Activated CD8-positive, alpha-beta memory T cell treated with anti-CD3 and anti-CD28 coated beads, Interleukin-2, amount 50 U/mL, for 48 hours (primary cell): ENCODE results near the gene WAC.
A peak's percentile ranks its signal among the peaks of the same experiment; 100 is the strongest.
"Not testable (repeated sequence)": the region's sequence is repeated elsewhere in the genome, so short reads cannot be mapped to it uniquely, and the experiment has no call there.

Experiments used
- DNase-seq: peaks from one replicate; pipeline ENCODE4 v3.0.0-alpha.2; 2020

The WAC gene, protein sequence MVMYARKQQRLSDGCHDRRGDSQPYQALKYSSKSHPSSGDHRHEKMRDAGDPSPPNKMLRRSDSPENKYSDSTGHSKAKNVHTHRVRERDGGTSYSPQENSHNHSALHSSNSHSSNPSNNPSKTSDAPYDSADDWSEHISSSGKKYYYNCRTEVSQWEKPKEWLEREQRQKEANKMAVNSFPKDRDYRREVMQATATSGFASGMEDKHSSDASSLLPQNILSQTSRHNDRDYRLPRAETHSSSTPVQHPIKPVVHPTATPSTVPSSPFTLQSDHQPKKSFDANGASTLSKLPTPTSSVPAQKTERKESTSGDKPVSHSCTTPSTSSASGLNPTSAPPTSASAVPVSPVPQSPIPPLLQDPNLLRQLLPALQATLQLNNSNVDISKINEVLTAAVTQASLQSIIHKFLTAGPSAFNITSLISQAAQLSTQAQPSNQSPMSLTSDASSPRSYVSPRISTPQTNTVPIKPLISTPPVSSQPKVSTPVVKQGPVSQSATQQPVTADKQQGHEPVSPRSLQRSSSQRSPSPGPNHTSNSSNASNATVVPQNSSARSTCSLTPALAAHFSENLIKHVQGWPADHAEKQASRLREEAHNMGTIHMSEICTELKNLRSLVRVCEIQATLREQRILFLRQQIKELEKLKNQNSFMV

DNA sequence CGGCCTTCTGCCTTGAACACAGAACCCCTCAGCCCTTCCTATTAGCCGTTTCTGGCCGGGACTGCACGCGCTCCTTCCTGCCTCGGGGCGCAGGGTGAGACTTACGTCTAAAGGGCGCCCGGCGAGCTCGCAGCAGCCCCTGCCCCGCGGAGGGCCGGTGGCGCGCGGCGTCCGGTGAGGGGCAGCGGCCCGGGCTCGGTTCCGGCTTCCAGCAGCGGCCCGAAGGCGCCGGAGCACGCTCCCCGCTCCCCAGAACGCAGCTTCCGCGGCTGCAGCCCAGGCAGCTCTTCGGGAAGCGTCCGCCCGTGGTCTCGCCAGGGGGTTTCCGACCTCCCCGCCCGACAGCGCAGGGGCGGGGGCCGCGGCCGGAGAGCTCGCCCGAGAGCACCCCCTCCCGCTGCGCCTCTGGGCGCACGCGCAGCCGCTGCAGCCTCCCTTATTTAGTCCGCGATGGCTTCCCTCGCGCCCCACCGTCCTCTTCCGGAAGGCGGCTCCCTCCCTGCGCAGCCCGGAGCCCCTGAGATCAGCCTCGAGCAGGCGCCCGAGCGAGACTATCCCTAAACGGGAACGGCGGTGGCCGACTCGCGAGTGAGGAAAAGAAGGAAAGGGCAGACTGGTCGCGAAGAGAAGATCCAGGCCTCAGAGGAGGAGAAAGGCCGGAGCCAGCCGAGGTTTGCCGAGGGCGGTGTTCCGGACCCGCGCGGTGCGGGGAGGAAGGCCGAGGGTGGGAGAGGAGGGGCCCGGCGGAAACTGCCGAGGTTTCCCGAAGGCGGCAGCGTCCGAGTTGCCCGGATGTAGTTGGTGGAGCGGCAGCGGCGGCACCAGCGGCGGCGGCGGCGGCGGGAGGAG is at the start of gene WAC:
TSS of gene WAC (plus strand) at position 782 of the 849 bp plus-strand sequence. CDS start 462 bp downstream, outside the sequence.
- DNase-seq, result peak; percentile 98

DNA sequence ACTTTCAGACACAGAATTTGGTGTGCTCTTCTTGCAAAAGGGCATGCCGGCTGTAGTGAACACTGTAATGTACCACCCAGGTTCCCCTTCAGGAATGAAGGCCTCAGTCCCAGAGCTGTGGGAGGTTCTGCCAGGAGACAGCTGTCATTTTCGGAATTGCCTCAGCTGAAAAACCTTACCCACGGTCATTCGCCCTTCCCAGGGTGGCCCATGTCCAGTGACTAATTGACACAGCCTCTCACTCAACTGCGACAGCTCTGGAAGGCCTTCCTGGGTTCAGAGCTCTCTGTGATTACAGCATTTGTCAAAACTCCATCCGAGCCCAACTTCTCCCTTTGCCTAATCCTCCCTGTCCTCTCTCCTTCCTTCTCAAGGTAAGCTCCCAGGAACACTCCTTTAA is 43.7 kb upstream of the WAC start:
- no peak for DNase-seq

DNA sequence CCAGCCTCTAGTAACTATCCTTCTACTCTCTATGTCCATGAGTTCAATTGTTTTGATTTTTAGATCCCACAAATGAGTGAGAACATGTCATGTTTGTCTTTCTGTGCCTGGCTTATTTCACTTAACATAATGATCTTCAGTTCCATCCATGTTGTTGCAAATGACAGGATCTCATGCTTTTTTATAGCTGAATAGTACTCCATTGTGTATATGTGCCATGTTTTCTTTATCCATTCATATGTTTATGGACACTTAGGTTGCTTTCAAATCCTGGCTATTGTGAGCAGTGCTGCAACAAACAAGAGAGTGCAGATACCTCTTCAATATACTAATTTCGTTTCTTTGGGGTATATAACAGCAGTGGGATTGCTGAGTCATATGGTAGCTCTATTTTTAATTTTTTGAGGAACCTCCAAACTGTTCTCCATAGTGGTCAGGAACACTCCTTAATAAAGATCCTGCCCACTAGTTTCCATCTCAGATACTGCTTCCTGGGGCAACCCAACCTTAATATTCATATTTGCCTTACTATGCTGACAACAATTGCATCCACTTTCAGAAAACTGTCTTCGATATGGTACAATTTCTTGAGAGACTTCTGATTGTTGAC is 42.6 kb upstream of the WAC start:
- not testable (repeated sequence) for DNase-seq

DNA sequence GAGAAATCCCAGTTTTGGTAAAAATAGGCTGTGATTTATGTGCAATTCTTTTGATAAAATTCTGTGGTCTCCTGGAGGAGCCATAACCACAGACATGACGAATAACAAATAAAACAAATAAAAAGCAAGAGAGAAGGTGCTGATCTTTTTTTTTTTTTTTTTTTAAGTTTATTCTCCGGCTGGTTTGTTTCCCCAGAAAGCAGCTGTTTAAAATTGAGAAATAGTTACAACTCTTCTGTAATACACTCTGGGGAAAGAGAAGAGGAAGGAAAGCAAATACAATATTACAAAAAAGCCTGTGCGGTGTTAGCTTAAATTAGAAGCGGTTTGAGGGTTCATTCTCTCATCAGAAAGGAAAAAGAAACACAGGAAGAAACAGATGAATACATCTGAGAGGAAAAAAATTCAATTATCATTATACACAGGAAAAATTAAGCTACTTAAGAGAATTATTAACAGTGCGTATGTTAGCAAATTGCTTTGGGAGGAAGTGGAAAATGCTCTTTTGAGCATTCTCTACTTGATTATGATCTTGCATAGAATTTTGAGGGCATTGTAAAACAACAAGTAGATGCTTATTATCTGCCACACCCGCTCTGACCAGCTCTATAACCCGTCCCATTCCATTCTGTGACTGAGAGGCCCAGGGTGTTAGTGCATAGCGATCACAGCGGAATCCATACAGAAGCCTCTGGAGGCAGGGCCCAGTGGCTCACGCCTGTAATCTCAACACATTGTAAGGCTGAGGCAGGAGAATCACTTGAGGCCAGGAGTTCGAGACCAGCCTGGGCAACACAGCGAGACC is 40.6 kb upstream of the WAC start:
- no peak for DNase-seq

DNA sequence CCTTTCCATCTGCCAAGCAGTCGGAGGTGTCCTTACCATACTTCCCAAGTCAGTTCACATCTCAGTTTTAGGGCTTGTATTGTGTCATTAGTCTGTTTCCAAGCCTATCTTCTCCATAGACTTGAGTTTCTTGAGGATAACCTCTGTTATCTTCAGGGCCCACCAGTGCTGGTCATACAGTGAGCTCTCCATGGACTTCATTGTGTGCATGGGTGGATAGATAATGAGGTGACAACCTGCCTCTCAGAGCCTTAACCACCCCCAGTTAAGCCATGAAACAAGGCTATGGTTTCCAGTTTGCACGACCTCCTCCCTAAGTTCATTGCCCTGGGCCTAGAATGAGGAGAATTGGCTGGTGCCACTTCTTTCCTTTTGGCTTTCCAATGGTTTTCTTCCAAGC is 38.5 kb upstream of the WAC start:
- DNase-seq, result no peak

DNA sequence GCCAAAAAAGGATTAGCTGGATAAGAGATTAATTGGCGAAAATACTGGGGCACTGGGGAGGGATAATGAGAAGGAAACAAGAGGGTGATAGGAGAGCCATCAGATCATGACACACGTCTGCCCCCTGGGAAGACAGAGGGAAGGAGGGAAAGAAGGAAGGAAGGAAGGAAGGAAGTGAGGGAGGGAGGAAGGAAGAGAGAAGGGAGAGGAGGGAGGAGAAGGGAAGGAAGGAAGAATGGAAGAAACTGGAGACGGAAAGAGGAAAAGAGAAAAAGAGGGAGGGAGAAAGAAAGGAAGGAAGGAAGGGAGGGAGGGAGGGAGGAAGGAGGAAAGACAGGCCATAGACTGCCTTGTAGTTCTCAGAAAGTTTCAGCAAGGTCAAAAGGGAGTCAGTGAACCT is 37.8 kb upstream of the WAC start:
- DNase-seq, result no peak

DNA sequence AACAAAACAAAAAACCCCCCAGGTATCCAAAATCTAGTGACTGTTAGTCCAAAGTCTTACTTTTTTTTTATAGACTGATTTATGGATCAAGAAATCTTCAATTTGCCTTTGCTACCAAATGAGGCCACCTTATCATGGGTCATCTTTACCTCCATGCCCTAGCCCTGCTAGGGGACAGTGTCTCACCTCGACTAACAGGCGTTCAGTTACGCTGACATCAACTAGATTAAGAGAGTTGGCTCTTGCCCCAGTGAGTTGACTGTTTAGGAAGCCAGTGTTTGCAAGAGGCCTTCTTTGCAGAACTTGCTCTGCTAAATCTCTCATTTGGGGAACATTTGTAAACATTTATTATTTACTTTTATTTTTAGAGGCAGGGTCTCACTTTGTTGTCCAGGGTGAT is 36.9 kb upstream of the WAC start:
- DNase-seq, result no peak

DNA sequence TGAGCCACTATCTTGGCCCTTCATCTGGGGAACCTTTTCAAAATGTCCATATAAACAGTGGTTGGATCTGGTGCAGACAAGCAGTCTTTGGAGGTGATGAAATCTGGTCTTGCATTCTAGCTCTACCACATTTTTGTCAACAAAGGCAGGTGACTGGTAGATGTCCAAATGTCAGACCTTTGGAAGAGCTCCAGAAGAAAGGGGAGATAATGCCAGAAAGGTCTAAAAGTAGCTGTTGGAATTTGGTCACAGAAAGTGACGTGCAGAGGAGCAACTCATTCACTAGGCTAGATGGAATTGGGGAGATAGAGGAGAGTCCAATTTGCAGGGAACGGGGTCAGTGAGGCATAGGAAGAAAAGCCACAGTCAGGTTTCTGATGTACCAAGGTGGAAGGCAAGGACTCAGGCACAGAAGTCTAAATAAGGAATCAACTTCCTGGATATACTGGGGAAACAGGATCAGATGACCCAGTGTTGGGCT is 36.4 kb upstream of the WAC start:
- no peak for DNase-seq

DNA sequence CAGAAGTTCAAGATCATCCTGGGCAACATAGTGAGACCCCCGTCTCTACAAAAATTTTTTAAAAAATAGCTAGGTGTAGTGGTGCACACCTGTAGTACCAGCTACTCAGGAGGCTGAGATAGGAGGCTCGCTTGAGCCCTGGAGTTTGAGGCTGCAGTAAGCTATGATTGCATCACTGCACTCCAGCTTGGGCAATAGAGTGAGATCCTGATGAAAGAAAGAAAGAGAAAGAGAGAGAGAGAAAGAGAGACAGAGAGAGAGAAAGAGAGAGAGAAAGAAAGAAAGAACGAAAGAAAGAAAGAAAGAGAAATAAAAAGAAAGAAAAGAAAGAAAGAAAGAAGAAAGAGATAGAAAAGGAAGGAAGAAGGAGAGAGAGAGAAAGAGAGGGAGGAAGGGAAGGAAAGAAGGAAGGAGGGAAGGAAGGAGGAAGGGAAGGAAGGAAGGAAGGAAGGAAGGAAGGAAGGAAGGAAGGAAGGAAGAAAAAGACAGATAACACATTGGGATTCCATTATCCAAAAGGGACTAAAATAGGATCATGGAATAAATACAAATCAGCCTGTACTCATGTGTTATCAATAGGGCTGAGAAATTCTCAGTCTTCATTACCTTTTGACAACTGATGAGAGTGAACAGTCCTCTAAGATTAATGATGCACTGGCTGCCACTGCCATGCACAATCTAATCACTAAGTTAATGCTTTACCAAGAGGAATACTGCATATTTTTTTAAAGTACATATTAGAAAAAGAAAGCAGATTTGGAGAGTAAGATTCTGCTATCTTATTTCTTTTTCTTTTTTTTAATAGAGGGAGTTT is 35.4 kb upstream of the WAC start:
- no peak for DNase-seq

DNA sequence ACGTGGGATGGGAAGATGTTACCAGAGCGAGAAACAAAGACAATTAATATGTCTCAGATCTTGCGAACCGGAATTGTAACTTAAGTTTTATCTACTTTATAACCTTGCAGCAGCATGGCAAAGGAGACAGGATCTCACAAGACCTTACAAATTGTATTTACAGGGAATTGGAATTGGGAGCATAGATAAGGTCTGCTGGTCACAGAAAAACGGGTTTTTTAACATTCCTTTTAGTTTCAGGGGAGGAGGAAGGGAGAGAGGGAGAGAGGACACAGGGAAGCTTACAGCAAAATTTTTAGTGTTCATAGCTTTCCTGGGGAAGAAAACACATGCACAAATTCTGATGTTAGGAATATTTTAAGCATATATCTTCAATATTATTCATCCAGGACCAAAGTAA is 32.7 kb upstream of the WAC start:
- DNase-seq, result not testable (repeated sequence)

DNA sequence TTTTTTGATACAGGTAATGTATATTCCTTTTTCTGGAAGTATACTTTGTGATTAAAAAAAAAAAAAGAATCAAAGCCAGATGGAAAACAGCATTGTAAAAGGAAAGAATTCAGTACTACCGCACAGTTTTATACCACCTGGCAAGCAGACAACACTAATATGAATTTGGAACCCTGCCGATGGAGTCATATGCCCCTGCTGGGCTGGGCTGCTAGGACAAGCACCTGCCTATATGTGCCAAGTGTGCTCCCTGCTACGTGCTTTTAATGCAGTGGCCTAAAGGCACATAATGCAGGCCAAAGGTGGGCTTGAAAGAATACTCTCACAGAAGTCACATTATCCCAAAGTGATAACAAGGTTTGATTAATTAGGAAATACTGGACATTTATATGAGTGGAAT is 29.8 kb upstream of the WAC start:
- DNase-seq, result no peak

DNA sequence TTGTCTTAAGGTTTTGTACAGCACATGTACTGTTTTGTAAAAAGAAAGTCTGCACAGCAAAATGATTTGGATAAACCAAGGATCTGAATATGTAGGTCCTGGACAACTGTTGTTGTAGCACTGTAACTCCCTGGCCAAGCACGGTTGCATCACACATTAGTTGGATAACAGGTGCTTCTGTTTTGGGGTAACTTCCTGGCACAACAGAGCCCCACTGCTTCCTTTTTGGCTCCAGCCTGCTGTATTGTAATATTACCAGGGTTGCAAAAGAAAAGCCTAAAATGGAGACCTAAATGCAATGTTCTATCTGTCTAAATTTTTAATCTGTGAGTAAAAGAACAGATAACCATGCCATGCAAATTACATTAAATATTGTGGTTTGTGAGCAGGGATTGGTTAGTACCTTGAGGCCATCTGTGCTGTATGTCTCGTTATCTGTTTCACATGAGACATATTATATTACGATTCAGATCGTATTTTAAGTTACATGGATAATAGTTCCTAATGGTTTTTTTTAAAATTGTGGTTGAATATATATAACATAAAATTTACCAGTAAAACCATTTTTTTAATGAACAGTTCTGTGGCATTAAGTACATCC is 27.5 kb upstream of the WAC start:
- DNase-seq, result no peak

DNA sequence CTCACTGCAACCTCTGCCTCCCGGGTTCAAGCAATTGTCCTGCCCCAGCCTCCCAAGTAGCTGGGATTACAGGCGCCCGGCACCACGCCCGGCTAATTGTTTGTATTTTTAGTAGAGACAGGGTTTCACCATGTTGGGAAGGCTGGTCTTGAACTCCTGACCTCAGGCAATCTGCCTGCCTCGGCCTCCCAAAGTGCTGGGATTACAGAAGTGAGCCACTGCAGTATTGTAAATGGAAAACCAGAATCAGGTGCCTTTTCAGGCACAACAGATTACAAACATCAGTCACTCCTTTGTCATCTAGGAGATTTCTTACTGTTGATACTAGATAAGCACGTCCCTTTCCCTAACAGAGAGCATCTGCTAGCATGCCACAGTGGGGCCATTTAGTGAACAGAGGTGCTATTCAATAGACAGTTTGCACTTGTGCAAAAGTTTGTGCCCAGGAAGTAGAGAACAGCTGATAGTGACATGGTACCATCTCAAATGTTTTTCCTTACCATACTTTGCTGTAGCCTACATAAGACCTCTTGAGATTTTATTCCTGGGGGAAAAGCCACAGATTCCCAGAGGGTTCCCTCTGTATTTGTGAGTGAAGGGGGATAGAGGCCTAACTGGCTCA is 24.5 kb upstream of the WAC start:
- no peak for DNase-seq

DNA sequence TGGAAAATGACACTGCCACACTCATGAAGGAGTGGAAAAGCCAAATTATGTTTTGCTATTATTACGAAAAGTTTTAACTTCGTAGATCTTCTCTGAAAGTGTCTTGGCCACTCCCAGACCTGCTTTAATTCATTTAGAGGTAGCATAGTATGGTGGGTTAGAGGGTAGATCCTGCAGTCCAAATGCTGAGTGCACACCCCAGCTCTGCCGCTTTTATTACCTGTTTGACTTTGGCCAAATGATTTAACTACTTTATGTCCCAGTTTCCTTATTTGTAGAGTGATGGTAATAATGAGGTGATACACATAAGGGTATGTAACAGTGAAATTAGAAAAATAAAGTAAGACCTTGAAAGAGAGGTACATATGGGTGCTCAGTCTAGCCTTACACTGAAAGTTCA is 23.6 kb upstream of the WAC start:
- DNase-seq, result no peak

DNA sequence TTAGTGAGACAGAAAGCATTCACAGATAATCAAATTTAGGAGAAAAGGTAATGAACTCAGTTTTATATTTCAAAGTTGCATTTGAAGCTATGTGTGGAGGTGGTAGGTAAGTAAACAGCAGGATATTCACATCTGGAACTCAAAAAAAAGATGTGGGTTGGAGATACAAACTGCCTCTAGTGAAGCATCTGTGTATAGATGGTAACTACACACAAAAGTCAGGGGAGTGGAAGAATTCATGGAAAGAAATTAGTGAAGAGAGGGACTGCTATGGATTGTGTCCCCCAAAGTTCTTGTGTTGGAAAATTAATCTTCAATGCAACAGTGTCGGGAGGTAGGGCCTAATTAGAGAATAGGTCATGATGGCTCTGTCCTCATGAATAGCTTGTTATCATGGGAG is 18.3 kb upstream of the WAC start:
- DNase-seq, result no peak

DNA sequence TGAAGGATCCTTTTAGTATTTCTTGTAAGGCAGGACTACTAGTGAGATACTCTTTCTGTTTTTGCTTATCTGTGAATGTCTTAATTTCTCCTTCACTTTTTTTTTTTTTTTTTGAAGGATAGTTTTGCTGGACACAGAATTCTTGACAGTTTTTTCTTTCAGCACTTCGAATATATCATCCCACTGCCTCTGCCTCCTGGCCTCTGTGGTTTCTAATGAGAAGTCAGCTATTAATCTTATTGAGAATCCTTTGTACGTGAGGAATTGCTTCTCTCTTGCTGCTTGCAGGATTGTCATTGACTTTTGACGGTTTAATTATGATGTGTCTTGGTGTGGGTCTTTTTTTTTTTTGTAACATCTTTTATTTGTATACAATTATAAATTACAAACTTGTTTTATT is 12.6 kb upstream of the WAC start:
- no peak for DNase-seq

DNA sequence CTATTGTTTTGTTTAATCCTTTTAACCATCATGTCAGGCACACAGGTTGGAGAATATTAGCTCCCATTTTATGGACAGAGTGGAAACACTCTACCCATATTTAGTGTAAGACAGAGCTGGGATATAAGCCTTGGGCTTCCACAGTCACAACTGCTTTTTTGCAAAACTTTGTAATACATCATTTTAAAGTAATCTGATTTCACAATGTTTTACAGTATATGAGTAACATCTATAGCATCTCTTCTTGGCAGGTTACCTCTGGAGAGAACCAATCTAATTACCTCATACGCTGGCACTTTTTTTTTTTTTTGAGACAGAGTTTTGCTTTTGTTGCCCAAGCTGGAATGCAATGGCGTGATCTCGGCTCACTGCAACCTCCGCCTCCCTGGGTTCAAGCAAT is 12.1 kb upstream of the WAC start:
- DNase-seq, result not testable (repeated sequence)

DNA sequence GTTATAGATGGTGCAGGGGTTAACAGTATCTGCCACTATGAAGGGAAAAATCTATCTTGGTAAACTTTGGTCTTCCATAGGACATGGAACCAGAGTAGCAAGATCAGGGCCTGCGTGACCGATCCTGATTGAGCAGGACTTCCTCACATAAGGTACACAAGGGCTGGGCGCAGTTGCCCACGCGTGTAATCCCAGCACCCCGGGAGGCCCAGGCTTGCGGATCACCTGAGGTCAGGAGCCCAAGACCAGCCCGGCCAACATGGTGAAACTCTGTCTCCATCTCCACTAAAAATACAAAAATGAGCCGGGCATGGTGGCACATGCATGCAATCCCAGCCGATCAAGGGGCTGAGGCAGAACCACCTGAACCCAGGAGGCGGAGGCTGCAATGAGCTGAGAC is 11.0 kb upstream of the WAC start:
- not testable (repeated sequence) for DNase-seq

DNA sequence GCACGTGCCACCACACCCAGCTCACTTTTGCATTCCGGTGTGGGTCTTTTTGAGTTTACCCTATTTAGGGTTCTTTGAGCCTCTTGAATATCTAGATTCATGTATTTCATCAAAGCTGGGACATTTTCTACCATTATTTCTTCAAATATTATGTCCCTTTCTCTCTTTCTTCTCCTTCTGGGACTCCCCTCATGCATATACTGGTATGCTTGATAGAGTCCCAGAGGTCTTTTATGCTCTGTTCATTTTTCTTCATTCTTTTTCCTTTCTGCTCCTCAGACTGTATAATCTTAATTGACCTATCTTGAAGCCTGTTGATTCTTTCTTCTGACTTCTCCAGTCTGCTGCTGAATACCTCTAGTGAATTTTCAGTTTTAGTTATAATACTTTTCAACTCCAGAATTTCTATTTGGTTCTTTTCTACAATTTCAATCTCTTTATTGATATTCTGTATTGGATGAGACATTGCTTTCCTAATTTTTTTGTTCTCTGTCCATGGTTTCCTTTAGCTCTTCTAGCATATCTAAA is 9.1 kb upstream of the WAC start:
- no peak for DNase-seq

DNA sequence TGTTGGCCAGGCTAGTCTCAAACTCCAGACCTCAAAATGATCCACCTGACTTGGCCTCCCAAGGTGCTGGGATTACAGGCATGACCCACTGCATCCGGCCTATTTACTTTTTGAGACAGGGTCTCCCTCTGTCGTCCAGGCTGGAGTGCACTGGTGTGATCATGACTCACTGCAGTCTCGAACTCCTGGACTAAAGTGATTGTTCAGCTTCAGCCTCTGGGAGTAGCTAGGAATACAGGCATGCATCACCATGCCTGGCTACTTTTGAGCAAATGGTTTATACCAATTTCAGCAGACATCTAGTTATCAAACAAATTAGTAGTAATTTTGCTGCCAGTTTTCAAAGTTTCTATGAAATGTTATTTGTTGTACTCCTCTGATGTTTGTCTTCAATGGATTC is 2.2 kb upstream of the WAC start:
- DNase-seq, result no peak
